Neutrophil (primary cell): ENCODE data around the gene GOLGA7B.

Source experiments
- H3K27ac ChIP-seq: fragments of 200-600 bp; sonication (generic); 2 replicates; pipeline ENCODE4 v1.5.1; 2016; ENCODE audit warnings: mild to moderate bottlenecking, moderate library complexity
- H3K27me3 ChIP-seq: fragments of 200-600 bp; sonication (generic); 2 replicates; pipeline ENCODE4 v1.6.0; 2016; ENCODE audit warnings: mild to moderate bottlenecking
- H3K36me3 ChIP-seq: fragments of 200-600 bp; sonication (generic); 2 replicates; pipeline ENCODE4 v1.5.1; 2017
- H3K4me1 ChIP-seq, 2 experiments: fragments of 200-600 bp in 1 of 2; sonication (generic) in 1 of 2; 1 replicate in 1 of 2; 2 replicates in 1 of 2; pipeline versions ENCODE4 v1.5.1 to v1.6.1; 2013 to 2016; ENCODE audit warnings: low read depth in 1 of 2, low read length in 1 of 2, mild to moderate bottlenecking in 1 of 2, moderate library complexity in 1 of 2; ENCODE audit not compliant: control insufficient read depth in 1 of 2, insufficient read depth in 1 of 2
- H3K4me3 ChIP-seq, 2 experiments: fragments of 200-600 bp in 1 of 2; sonication (generic) in 1 of 2; 1 replicate in 1 of 2; 2 replicates in 1 of 2; pipeline ENCODE4 v1.5.1; 2013 to 2016; ENCODE audit warnings: low read depth in 1 of 2, low read length in 1 of 2, mild to moderate bottlenecking in 1 of 2, moderate library complexity in 1 of 2
- H3K9me3 ChIP-seq: fragments of 200-600 bp; sonication (generic); 2 replicates; pipeline ENCODE4 v1.5.1; 2016
- TF ChIP-seq, protein P1 (sequence below): fragments of 200-600 bp; sonication (generic); IDR thresholded peaks from 2 replicates; pipeline ENCODE4 v1.5.1; 2016; ENCODE audit warnings: antibody characterized with exemption

GOLGA7B gene

DNA sequence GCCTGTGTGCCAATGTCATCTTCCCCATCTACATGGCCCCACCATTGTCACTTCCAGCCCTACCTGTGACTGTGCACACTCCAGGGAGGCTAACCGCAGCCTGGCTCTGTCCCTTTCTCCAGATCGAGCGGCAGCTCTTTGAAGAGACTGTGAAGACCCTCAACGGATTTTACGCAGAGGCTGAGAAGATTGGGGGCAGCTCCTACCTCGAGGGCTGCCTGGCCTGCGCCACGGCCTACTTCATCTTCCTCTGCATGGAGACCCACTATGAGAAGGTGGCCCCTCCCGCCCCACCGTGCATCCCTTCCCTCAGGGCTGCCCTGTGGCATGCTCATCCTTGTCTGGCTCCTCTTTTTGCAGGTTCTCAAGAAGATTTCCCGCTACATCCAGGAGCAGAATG, 14.2 kb downstream of the GOLGA7B start:
- H3K27me3 ChIP-seq: peaks cover 12% of the 10 kb centered on the region
- H3K4me1 ChIP-seq: no peaks in the 10 kb centered on the region
- no peak overlapping the region for H3K27ac ChIP-seq
- H3K36me3 ChIP-seq: no peaks in the 10 kb centered on the region
- TF ChIP-seq, protein P1, sequence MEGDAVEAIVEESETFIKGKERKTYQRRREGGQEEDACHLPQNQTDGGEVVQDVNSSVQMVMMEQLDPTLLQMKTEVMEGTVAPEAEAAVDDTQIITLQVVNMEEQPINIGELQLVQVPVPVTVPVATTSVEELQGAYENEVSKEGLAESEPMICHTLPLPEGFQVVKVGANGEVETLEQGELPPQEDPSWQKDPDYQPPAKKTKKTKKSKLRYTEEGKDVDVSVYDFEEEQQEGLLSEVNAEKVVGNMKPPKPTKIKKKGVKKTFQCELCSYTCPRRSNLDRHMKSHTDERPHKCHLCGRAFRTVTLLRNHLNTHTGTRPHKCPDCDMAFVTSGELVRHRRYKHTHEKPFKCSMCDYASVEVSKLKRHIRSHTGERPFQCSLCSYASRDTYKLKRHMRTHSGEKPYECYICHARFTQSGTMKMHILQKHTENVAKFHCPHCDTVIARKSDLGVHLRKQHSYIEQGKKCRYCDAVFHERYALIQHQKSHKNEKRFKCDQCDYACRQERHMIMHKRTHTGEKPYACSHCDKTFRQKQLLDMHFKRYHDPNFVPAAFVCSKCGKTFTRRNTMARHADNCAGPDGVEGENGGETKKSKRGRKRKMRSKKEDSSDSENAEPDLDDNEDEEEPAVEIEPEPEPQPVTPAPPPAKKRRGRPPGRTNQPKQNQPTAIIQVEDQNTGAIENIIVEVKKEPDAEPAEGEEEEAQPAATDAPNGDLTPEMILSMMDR: no peak
- no peak overlapping the region for H3K4me3 ChIP-seq
- H3K9me3 ChIP-seq: no peaks in the 10 kb centered on the region

- Histone ChIP-seq H3K36me3 (no peaks in the 10 kb centered on the region), H3K4me3 (no peak overlapping the region), H3K4me1 (no peaks in the 10 kb centered on the region), H3K9me3 (no peaks in the 10 kb centered on the region), H3K27me3 (peaks cover 28% of the 10 kb centered on the region), H3K27ac (no peak overlapping the region)
- TF ChIP-seq, protein P1: no peak
Measured at GRCh38 chr10:97865488-97865887, 15.8 kb downstream of the GOLGA7B start.

DNA sequence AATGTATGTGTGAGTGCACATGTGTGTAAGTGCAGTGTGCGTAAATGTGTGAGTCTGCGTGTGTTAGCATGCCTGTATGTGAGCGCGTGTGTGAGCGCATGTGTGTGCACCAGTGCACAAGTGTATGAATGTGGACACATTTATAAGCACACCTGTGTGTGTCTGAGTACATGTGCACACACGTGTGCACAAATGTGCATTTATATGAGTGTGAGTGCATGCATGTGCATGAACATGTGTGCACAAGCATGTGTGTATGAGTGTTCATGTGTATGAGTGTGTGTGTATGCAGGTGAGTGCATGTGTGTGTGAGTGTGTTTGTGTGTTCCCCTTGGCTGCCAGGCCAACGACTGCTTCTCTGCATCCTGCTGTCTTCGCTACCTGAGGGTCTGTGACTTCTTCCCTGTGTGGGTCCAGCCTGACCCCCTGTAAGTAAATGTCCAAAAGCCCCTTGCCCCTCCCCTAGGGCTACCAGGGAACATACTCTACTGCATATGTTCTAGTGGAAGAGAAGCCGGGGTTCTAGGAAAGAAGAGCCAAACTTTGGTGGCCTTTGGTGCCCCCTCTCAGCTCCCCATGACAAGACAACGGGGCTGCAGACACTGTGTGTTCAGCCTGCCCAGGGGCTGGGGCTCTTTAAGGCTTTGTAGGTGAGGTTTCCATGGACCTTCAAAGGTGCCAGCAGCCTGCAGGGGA, 17.0 kb downstream of the GOLGA7B start:
- no peaks in the 10 kb centered on the region for H3K4me1 ChIP-seq
- TF ChIP-seq, protein P1: no peak
- H3K4me3 ChIP-seq: no peak overlapping the region
- no peaks in the 10 kb centered on the region for H3K9me3 ChIP-seq
- H3K36me3 ChIP-seq: no peaks in the 10 kb centered on the region
- H3K27me3 ChIP-seq: peaks cover 32% of the 10 kb centered on the region
- no peak overlapping the region for H3K27ac ChIP-seq

DNA sequence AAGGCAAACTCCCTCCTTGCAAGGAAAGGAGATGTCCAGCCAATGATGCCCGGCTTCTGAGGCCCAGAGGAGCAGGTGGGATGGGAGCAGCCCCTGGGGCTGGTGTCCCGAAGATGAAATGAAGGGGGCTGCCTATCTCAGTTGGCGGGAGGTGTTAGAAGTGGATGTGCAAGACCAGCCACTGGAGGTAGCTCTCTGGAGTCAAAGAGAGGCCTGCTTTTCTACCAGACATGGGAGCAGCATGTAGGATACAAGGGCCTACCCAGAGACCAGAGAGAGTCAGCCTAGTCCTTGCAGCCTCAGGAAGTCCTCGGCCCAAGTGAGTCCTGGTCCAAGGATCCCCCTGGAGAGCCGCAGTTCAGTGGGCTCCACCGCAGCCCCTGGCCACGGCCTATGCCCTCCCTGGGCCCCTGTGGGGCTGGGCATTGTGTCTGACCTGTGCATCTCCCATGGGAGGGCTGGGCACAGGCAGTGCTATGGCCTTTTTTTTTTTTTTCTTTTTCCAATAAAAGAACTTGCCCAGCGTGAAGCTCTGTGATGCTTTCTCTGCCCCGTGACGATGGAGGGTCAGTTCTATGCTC, 17.7 kb downstream of the GOLGA7B start:
- no peaks in the 10 kb centered on the region for H3K9me3 ChIP-seq
- H3K36me3 ChIP-seq: no peaks in the 10 kb centered on the region
- no peaks in the 10 kb centered on the region for H3K4me1 ChIP-seq
- peaks cover 34% of the 10 kb centered on the region for H3K27me3 ChIP-seq
- H3K4me3 ChIP-seq: no peak overlapping the region
- H3K27ac ChIP-seq: no peak overlapping the region
- TF ChIP-seq, protein P1: no peak

GRCh38 chr10:97868134-97868685, 18.6 kb downstream of the GOLGA7B start:
- Histone ChIP-seq H3K36me3 (no peaks in the 10 kb centered on the region), H3K4me1 (no peaks in the 10 kb centered on the region), H3K9me3 (no peaks in the 10 kb centered on the region), H3K27me3 (peaks cover 43% of the 10 kb centered on the region), H3K27ac (no peak overlapping the region), H3K4me3 (no peak overlapping the region)
- TF ChIP-seq, protein P1: no peak
